Thyroid gland (tissue), 4 donors: Measurements from ENCODE around the gene DCHS1.

ENCODE experiments used
- POLR2A ChIP-seq, 2 donors: fragments of 450-650 bp; IDR thresholded peaks; one replicate each; pipeline ENCODE4 v1.6.1; 2017; ENCODE audit warnings: antibody characterized with exemption in 2 of 2, mild to moderate bottlenecking in 2 of 2, moderate library complexity in 1 of 2
- TF ChIP-seq, protein P1 (sequence below), 6 experiments: fragments of 200-600 bp in 3 of 6; fragments of 450-650 bp in 3 of 6; sonication (generic) in 3 of 6; IDR thresholded peaks; one replicate each; pipeline ENCODE4 v1.5.1; 2016 to 2019; ENCODE audit warnings: antibody characterized with exemption in 6 of 6, mild to moderate bottlenecking in 2 of 6, inconsistent platforms in 1 of 6, moderate library complexity in 1 of 6

DNA sequence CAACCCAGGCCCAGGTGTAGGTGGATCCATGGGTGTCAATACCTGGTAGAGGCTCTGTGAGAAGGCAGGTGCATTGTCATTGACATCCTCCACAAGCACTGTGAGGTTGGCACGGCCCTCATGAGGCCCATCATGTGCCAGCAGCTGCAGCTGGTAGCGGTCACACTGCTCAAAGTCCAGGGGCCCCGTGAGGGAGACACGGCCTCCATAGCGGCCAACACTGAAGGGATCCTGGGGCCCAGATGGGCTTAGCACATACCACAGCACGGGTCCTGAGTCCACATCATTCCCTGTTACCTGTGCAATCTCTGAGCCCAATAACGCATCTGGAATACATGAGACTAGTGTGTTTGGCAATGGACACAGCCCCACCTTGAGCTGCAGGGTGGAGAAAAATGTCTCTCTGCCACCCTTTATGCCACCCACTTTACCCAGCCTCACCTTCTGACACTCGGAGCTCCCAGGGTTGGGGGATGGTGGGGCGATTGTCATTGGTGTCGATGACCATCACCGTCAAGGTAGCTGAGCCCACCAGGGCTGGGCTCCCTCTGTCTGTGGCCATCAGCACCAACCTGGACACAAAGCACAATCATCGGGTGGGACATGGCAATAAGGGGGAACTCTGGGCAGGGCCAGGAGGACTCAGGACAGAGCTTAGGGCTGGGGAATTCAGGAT is 30.3 kb downstream of the DCHS1 start:
- TF ChIP-seq, protein P1, sequence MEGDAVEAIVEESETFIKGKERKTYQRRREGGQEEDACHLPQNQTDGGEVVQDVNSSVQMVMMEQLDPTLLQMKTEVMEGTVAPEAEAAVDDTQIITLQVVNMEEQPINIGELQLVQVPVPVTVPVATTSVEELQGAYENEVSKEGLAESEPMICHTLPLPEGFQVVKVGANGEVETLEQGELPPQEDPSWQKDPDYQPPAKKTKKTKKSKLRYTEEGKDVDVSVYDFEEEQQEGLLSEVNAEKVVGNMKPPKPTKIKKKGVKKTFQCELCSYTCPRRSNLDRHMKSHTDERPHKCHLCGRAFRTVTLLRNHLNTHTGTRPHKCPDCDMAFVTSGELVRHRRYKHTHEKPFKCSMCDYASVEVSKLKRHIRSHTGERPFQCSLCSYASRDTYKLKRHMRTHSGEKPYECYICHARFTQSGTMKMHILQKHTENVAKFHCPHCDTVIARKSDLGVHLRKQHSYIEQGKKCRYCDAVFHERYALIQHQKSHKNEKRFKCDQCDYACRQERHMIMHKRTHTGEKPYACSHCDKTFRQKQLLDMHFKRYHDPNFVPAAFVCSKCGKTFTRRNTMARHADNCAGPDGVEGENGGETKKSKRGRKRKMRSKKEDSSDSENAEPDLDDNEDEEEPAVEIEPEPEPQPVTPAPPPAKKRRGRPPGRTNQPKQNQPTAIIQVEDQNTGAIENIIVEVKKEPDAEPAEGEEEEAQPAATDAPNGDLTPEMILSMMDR (IDR thresholded peaks at IDR 0.05): no peak
- no peak for TF ChIP-seq POLR2A (IDR thresholded peaks at IDR 0.05)
